Activated CD8-positive, alpha-beta memory T cell treated with anti-CD3 and anti-CD28 coated beads for 24 hours (primary cell): ENCODE results near the gene LST1.
A peak's percentile ranks its signal among the peaks of the same experiment; 100 is the strongest.
"Not testable (repeated sequence)": the region's sequence is repeated elsewhere in the genome, so short reads cannot be mapped to it uniquely, and the experiment has no call there.

Experiments used
- DNase-seq: peaks from one replicate; pipeline ENCODE4 v3.0.0-alpha.2; 2020

LST1 gene

GRCh38 chr6:31581434-31582229, 4.4 kb upstream of the LST1 start:
- peak; percentile 80 for DNase-seq

GRCh38 chr6:31582230-31582643, 3.8 kb upstream of the LST1 start, which contains the start of gene LTB:
TSS of gene LTB (minus strand) at chr6:31582424. CDS start at chr6:31582417, 7 bp downstream.
- DNase-seq: peak; percentile 84

GRCh38 chr6:31585491-31585890, 586 bp upstream of the LST1 start:
- peak; percentile 75 for DNase-seq

- DNase-seq: peak; percentile 77
Observed at GRCh38 chr6:31586599-31587281, 663 bp downstream of the LST1 start.

- peak; percentile 72 for DNase-seq
Observed at GRCh38 chr6:31587791-31588777, 2.0 kb downstream of the LST1 start.

GRCh38 chr6:31588871-31589650, 3.0 kb downstream of the LST1 start:
- DNase-seq: no peak

GRCh38 chr6:31590691-31591090, 4.6 kb downstream of the LST1 start:
- not testable (repeated sequence) for DNase-seq

- no peak for DNase-seq
Observed at GRCh38 chr6:31592396-31592771, 6.3 kb downstream of the LST1 start.

- DNase-seq: peak; percentile 67
Observed at GRCh38 chr6:31597006-31597405, 10.9 kb downstream of the LST1 start.

- DNase-seq: no peak
Observed at GRCh38 chr6:31607317-31607716, 21.2 kb downstream of the LST1 start.

- DNase-seq: no peak
Observed at GRCh38 chr6:31609519-31610406, 23.7 kb downstream of the LST1 start.

GRCh38 chr6:31610968-31611367, 24.9 kb downstream of the LST1 start:
- no peak for DNase-seq

- no peak for DNase-seq
Observed at GRCh38 chr6:31614075-31614619, 28.1 kb downstream of the LST1 start.

GRCh38 chr6:31614684-31615578, 28.9 kb downstream of the LST1 start, which contains the start of gene AIF1:
TSS of gene AIF1 (plus strand) at chr6:31615234. CDS start at chr6:31615330, 96 bp downstream.
- no peak for DNase-seq

GRCh38 chr6:31615748-31616147, 29.7 kb downstream of the LST1 start:
- DNase-seq: peak; percentile 78

GRCh38 chr6:31617010-31617409, 30.9 kb downstream of the LST1 start:
- DNase-seq: no peak

- peak; percentile 98 for DNase-seq
Observed at GRCh38 chr6:31619805-31620585, 33.9 kb downstream of the LST1 start.

- no peak for DNase-seq
Observed at GRCh38 chr6:31620586-31621319, 34.7 kb downstream of the LST1 start, which contains the start of gene PRRC2A. TSS of gene PRRC2A (plus strand) at chr6:31620715. CDS start at chr6:31622790, 2,075 bp downstream.
